ENCODE measurements around the gene JADE1. TPM values are rescaled to one million over a fixed set of nuclear protein-coding genes. Genes with fewer than 3 reads are reported as not detected.

Gene JADE1
- total RNA-seq, 1 experiment from 2014 or later: 192 TPM

DNA sequence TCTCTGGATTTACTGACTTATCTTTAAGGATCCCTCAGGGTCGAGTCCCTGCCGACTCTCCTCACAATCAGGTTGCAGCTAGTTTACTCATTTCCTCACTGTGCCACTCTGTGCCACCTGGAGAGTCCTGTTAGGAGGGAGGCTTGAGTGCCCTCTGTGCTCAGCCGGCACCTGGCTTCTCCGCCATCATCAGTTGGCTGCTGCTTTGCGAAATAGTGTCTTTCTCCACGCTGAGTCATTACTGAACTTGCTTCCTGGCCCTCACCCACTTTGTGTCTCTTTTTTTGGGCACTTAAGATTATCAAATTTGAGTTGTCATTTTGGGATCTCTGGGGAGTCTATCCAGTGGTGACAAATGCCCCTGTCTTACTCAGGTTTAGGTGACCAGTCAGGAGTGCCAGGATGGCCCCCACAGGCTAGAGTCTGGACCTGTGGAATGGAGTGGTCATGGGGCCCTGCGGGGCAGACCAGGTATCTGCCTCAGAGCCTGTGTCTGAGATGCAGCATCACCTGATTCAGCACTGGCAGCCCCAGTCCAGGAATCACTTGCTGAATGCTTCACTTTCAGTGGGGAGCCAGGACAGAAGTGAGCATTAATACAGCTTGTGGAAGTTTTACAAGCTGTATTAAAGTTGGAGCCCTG, 37.7 kb downstream of the JADE1 start:
- Histone ChIP-seq H4K91ac (ENCODE audit: insufficient read length, low read depth, low read length) (no peak overlapping the region), H2AK5ac (ENCODE audit: insufficient read length, low read length) (no peak overlapping the region), H2BK15ac (ENCODE audit: low read depth, low read length) (no peak overlapping the region), H3K56ac (ENCODE audit: insufficient read length, low read depth, low read length) (no peak overlapping the region), H3K4ac (ENCODE audit: low read depth, low read length) (no peak overlapping the region), H3K9me3 (ENCODE audit: control insufficient read depth, low read depth, low read length) (no peaks in the 10 kb centered on the region), H3K27ac (ENCODE audit: insufficient read length, low read depth, low read length) (no peak overlapping the region), H3K9ac (ENCODE audit: extremely low read depth, insufficient read length, low read length) (no peak overlapping the region), H3K23me2 (ENCODE audit: insufficient read length, low read depth, low read length, poor library complexity, severe bottlenecking) (no peaks in the 10 kb centered on the region), H4K5ac (ENCODE audit: insufficient read length, low read depth, low read length) (no peak overlapping the region), H2BK20ac (ENCODE audit: low read depth, low read length, poor library complexity, severe bottlenecking) (no peak overlapping the region), H3K18ac (ENCODE audit: insufficient read length, low read depth, low read length) (no peak overlapping the region), H3K27me3 (ENCODE audit: insufficient read depth, low read length) (no peaks in the 10 kb centered on the region), H2BK12ac (ENCODE audit: insufficient read length, low read depth, low read length) (no peak overlapping the region), H3K79me1 (ENCODE audit: insufficient read depth, low read depth, low read length, poor library complexity, severe bottlenecking) (peaks cover 15% of the 10 kb centered on the region), H3K14ac (ENCODE audit: insufficient read depth, low read length) (no peak overlapping the region; the same call in 1 of the 2 replicates), H3T11ph (ENCODE audit: low read length) (no peak overlapping the region), H4K8ac (replicated peaks; ENCODE audit: insufficient read length, low read depth, low read length) (no peak overlapping the region), H4K20me1 (ENCODE audit: control insufficient read depth, insufficient read depth, insufficient read length) (no peaks in the 10 kb centered on the region), H3K23ac (ENCODE audit: insufficient read length, low read depth, low read length) (no peak overlapping the region), H3K4me1 (ENCODE audit: insufficient read depth, low read length) (no peaks in the 10 kb centered on the region), H3K4me2 (ENCODE audit: insufficient read depth, insufficient read length, low read length) (no peak overlapping the region), H3K79me2 (ENCODE audit: insufficient read depth, low read length) (peaks cover 28% of the 10 kb centered on the region; the same call in 1 of the 2 replicates), H2BK120ac (ENCODE audit: low read depth, low read length, poor library complexity, severe bottlenecking) (no peak overlapping the region), H2BK5ac (ENCODE audit: insufficient read length, low read length) (no peak overlapping the region), H2AFZ (ENCODE audit: low read length) (no peak overlapping the region)
- H3K9me3 Mint-ChIP-seq: no peaks in the 10 kb centered on the region; a peak in 1 of 5 replicates
- TF ChIP-seq, protein P1, sequence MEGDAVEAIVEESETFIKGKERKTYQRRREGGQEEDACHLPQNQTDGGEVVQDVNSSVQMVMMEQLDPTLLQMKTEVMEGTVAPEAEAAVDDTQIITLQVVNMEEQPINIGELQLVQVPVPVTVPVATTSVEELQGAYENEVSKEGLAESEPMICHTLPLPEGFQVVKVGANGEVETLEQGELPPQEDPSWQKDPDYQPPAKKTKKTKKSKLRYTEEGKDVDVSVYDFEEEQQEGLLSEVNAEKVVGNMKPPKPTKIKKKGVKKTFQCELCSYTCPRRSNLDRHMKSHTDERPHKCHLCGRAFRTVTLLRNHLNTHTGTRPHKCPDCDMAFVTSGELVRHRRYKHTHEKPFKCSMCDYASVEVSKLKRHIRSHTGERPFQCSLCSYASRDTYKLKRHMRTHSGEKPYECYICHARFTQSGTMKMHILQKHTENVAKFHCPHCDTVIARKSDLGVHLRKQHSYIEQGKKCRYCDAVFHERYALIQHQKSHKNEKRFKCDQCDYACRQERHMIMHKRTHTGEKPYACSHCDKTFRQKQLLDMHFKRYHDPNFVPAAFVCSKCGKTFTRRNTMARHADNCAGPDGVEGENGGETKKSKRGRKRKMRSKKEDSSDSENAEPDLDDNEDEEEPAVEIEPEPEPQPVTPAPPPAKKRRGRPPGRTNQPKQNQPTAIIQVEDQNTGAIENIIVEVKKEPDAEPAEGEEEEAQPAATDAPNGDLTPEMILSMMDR (conservative IDR thresholded peaks at IDR 0.05): no peak
- H3K36me3 Mint-ChIP-seq (ENCODE audit: insufficient read depth in 1 of 3, low read depth in 3 of 3): peaks cover 82 to 98% (median 97%) of the 10 kb centered on the region in 3 experiments
- no peaks in the 10 kb centered on the region for H3K27me3 Mint-ChIP-seq (ENCODE audit: low read depth)
- no peak overlapping the region for H3K4me3 Mint-ChIP-seq
- DNase-seq: no peak
- peaks cover 15 to 21% of the 10 kb centered on the region in 2 experiments for H3K4me1 Mint-ChIP-seq
- WGBS (ENCODE audit: extremely low coverage, insufficient read length, low lambda C conversion rate): no CpG with 5 or more reads among the region's 7 CpGs
- peak overlapping the region; percentile 81 to 91 (median 87); a peak in 5 of 7 replicates for H3K27ac Mint-ChIP-seq

Data from H9 (cell line).